GM19025 (cell line): ENCODE data around the gene PRAMEF17.
"Not testable (repeated sequence)": the region's sequence is repeated elsewhere in the genome, so short reads cannot be mapped to it uniquely, and the experiment has no call there.

Experiments used
- ATAC-seq: cut with Tn5 transposase; IDR thresholded peaks from one replicate; pipeline ENCODE4 v1.9.1; 2021; ENCODE audit warnings: mild to moderate bottlenecking, low read depth, moderate library complexity; ENCODE audit not compliant: unreplicated experiment

The PRAMEF17 gene

GRCh38 chr1:13439104-13439783, 49.8 kb downstream of the PRAMEF17 start:
- ATAC-seq, result not testable (repeated sequence)
